ENCODE results near the gene USP27X. TPM values are rescaled to one million over a fixed set of nuclear protein-coding genes. Genes with fewer than 3 reads are reported as not detected.
A peak's percentile ranks its signal among the peaks of the same experiment; 100 is the strongest.

The USP27X gene
- total RNA-seq, 4 donors from 2014 or later = 0.59 to 15.6 (median 4.1) TPM

DNA sequence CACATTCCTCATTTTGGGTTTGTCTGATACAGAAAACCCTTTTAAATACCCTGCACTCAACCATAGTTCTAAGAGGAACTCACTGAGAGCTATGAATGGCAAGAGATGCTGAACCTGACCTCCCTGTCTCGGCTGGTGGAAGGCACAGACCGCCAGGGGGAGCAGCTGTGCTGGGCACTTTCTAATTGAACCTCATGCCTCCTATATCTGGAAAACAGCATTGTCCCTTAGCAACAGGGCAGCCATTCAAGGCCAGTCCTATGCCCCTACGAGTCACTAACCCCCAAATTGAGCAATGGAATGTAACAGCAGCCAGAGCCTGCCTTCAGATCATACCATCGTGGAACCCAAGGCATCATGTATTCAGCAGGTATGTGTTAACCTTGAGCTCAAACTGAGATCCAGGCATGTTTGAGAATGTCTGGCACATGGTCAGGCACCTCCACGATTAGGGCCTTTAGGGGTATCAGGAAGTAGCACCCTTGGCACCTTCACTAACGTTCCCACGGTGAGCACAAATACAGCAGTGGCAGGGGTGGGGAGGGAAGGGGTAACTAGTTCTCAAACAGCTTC lies 5.1 kb downstream of the USP27X start:
- TF ChIP-seq POLR2A (IDR thresholded peaks at IDR 0.05) (no peak), CTCF (IDR thresholded peaks at IDR 0.05) (peak; percentile 21 to 61 (median 48))
- H3K9me3 ChIP-seq = no peaks in the 10 kb centered on the region
- intact Hi-C loops (cut with DNase I; ENCODE audit: low total_unique reads) = no loop called here
- peak; percentile 38 to 39 for DNase-seq
- H3K36me3 ChIP-seq = no peaks in the 10 kb centered on the region
- no peak overlapping the region for H3K4me3 ChIP-seq
- no peak overlapping the region for H3K27ac ChIP-seq
- H3K27me3 ChIP-seq = no peaks in the 10 kb centered on the region
- no peaks in the 10 kb centered on the region for H3K4me1 ChIP-seq

- Histone ChIP-seq H3K4me3 (no peak overlapping the region), H3K9me3 (no peaks in the 10 kb centered on the region), H3K27me3 (no peaks in the 10 kb centered on the region), H3K4me1 (no peaks in the 10 kb centered on the region), H3K27ac (no peak overlapping the region), H3K36me3 (no peaks in the 10 kb centered on the region)
- no peak for TF ChIP-seq CTCF (IDR thresholded peaks at IDR 0.05)
- no peak for TF ChIP-seq POLR2A (IDR thresholded peaks at IDR 0.05)
- intact Hi-C loops (cut with DNase I; ENCODE audit: low total_unique reads) = no loop called here
- DNase-seq = no peak
Measured at GRCh38 chrX:49892542-49892941, 13.3 kb downstream of the USP27X start.

DNA sequence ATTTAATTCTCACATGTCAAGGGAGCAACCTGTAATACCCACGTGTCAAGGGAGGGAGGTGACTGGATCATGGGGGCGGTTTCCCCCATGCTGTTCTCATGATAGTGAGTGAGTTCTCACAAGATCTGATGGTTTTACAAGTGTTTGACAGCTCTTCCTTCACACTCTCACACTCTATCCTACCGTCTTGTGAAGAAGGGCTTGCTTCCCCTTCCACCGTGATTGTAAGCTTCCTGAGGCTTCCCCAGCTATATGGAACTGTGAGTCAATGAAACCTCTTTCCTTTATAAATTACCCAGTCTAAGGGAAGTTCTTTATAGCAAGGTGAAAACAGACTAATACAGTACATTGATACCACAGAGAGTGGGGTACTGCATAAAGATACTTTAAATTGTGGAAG lies 17.7 kb downstream of the USP27X start:
- Histone ChIP-seq H3K4me1 (no peaks in the 10 kb centered on the region), H3K36me3 (no peaks in the 10 kb centered on the region), H3K9me3 (no peaks in the 10 kb centered on the region), H3K27me3 (no peaks in the 10 kb centered on the region), H3K4me3 (no peak overlapping the region), H3K27ac (no peak overlapping the region)
- DNase-seq = no peak
- TF ChIP-seq POLR2A (IDR thresholded peaks at IDR 0.05) = no peak
- TF ChIP-seq CTCF (IDR thresholded peaks at IDR 0.05) = no peak
- intact Hi-C loops (cut with DNase I; ENCODE audit: low total_unique reads) = no loop called here

DNA sequence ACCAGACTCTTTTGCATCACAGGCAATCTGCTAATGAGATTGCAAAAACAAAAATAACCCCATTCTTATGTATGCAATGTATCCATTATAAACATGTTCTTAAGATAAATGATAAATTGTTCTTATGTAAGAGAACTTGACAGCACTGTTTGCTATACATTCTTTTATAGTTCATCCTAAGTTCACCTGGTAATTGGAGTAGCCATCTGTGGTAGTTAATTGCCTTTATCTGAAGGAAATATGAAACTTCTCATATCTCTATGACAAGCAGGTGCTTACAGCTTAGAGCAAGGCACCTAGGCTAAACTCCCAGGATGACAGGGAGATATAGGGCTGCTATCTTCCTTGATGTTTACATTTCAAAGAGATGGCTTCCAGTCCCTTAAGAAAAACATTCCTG lies 21.8 kb downstream of the USP27X start:
- no peak for TF ChIP-seq CTCF (IDR thresholded peaks at IDR 0.05)
- no peak for TF ChIP-seq POLR2A (IDR thresholded peaks at IDR 0.05)
- intact Hi-C loops (cut with DNase I; ENCODE audit: low total_unique reads) = no loop called here
- no peak overlapping the region for H3K27ac ChIP-seq
- no peak overlapping the region for H3K4me3 ChIP-seq
- no peak for DNase-seq
- peaks cover 0 to 5% of the 10 kb centered on the region in 2 donors for H3K27me3 ChIP-seq
- no peaks in the 10 kb centered on the region for H3K36me3 ChIP-seq
- H3K4me1 ChIP-seq = no peaks in the 10 kb centered on the region
- H3K9me3 ChIP-seq = no peaks in the 10 kb centered on the region

- Histone ChIP-seq H3K4me3 (no peak overlapping the region), H3K36me3 (no peaks in the 10 kb centered on the region), H3K4me1 (no peaks in the 10 kb centered on the region), H3K9me3 (no peaks in the 10 kb centered on the region), H3K27ac (no peak overlapping the region), H3K27me3 (peaks cover 0 to 4% of the 10 kb centered on the region in 2 donors)
- TF ChIP-seq POLR2A (IDR thresholded peaks at IDR 0.05) = no peak
- TF ChIP-seq CTCF (IDR thresholded peaks at IDR 0.05) = no peak
- no peak for DNase-seq
- intact Hi-C loops (cut with DNase I; ENCODE audit: low total_unique reads) = no loop called here
Measured at GRCh38 chrX:49910344-49910743, 31.1 kb downstream of the USP27X start.
